Hematopoietic multipotent progenitor cell treated with erythropoietin and hydrocortisone succinate and interleukin-3 and kit ligand, for 4 days (in vitro differentiated cells): Measurements from ENCODE around the gene UNC119.

ENCODE experiments used
- DNase-seq: peaks from one replicate; pipeline ENCODE4 v3.0.0-alpha.2; 2015

UNC119 gene

DNA sequence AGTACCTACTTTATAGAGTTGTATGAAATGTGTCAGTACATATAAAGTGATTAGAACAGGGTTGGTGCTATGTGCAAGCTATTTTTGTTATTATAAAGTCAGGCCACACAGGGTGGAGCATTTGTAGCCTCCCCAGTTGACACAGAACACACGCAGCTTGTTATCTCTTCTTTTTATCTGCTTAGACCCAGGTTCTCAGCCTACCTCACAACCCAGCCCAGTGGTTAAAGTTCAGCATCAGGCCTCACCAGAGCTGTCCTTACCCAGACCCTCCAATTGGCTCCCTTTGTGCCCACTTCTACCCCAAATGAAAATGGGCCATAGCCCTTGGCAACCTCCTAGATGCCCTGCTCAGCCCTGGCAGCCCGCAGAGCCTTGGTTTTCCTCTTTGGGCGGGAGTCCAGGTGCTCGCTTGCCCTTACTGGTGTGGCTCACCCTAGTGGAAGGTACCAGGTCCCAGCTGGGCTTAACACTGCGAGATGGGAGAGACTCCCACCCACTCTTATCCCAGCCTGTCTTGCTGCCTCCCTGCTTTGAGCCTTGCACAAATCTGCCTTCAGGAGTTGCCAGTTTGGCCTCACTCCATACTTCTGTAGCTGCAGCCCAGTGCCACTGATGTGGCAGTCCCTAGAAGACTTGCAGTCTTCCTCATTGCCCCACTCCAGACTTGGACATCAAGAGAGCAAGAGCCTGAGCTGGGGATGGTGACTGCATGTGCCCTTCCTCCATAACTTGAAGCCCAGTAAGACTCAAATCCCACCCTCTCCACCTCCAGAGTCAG lies 20.0 kb upstream of the UNC119 start:
- DNase-seq = peak; percentile 40

DNA sequence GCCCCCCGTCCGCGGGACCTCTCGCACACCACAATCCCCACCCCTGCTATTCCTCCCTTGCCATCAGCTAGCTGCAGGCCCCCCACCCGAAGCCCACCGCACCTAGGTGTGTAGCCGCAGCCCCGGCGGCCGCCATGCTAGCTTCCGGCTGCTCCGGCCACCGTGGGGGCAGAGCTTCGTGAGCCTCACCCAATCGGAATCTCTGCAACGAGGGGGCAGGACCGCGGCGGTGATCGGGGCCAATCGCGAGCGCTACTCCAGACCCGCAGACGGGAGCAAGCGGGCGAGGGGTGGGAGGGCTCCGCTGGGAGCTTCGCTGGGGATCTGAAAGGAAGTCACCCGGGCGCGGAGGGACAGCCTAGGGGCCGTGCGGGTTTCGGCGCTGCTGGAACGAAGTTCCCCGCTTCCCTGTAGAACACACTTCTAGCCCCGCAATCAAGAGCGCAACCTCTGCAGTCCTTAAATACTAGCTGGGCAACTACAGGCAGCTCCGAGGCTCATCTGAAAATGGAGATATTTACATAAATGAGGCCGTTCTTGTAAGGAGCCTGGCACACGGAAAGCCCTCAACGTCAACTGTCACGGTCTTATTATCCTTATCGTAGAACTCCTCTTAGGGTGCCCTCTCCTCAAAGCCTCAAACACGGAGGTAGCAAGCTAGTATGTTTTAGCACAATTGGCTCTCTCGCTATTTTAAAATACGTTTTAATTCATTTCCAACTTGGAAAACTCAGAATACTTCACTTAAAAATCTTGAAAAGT lies 19.1 kb upstream of the UNC119 start, which contains the start of gene PIGS:
Gene PIGS, minus strand, starts transcription at position 164 of the 762 bp plus-strand sequence. Its CDS starts 28 bp downstream, at position 136.
- peak; percentile 98 for DNase-seq

DNA sequence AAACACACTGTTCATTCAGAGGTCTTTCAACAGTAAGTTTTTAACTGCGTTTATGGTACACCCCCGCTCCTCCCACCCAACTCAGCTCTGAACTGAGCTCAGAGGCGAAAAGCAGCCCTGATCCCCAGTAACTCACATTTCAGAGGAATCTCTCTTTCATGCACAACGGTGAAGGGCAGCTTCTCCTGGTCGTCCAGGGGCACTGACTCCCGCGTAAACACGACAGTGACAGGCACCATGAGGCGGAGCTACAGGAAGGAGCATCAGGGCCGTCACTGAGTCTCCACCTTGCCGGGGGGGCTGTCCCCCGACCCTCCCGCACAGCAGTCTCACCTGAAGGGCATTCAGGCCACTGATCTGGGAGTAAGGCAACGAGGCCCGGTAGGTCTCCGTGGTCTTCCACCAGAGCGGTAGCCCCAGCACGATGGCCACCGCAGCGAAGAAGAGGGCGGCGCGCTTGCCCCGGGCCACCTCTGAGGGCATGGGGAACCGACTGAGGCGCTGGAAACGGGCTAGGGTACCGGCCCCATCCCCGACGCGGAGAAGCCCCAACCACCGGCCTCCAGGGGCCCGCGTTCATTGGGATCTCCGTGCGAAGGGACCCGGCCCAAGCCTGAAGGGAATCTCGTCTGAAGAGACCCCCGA lies 18.4 kb upstream of the UNC119 start:
- DNase-seq = peak; percentile 73

DNA sequence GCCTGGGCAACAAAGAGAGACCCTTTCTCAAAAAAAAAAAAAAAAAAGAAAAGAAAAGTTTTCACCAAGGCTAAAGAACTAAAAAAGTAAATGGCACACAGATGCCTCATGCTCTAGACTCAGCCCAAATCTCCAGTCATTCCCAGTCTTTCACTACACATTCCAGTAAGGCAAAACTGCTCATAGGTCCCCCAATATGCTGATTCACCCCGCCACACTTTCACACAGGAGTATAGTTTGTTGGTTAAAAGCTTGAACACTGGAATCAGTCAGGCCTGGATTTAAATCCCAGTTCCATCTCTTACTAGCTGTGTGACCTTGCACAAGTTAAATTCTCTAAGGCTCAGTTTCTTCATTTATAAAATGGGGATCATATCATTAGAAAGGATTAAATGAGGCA lies 17.0 kb upstream of the UNC119 start:
- no peak for DNase-seq

DNA sequence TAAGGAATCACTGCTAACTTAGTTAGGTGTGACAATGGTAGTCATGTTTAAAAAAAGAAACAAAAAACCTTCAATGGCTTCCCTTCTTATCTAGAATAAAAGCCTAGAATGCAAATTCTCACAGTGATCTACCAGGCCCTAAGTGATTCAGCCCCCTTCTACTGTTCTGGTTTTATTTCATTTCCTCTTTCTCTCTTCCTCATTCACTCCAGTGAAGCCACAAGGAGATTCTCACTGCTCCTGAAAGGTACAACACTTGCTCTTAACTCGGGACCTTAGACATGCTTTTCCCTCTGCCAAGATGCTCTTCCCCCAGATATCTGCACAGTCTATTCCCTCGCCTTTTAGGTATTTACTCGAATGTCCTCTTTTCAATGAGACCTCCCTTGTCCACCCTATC lies 15.2 kb upstream of the UNC119 start:
- DNase-seq = peak; percentile 70

DNA sequence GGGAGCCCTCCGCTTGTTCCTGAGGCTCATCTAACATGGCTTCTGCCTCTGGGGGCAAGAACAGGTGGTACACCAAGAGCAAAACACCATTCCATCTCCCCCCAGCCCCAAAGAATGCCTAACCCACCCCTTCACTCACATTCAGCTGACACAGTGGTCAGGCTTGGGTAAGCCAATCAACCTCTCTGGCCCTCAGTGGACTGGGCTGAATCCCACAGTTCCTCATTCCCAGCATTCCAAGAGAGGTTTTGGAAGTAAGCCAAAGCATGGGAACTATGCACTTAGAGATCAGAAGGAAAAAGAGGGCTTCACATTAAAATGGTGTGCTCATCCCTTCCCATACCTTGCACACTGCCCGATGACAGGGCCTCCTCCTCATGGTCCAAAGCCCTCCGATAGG lies 11.1 kb upstream of the UNC119 start:
- no peak for DNase-seq

DNA sequence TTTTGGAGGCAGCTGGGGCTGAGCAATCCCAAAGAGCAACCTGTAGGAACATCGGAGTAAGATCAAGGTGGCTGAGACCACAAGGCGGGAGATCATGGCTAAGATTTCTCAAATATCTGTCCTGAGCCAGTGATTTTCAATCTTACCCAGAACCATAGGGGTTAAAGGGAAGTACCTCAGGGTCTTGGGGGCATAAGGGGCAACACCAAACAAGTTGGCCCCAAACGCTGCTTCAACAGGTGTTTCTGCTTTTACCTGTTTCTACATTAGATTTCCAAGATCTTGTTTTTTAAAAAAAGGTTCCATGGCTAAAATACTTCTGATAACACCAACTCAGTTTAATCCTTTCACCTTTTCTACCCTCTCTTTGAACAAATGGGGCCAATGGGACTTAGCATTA lies 2.6 kb upstream of the UNC119 start:
- no peak for DNase-seq

DNA sequence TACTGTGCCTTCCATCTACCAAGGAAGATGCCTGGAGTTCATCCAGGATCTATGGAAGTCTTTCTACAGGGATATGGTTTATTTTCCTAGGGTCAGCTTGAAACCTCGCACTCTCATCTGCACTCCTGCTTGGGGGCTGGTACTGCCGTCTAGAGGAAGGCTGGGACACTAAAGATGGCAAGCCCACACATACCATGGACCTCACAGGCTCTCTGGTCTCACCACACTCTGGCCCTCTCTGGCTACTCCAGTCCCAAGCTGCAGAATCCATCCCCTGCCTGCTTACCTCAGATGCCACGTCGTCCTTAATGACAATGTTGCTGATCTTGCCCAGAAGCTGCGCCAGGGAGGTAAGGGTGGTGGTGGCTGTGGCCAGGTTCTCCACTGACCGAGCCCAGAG lies 2.1 kb upstream of the UNC119 start:
- DNase-seq = peak; percentile 41

DNA sequence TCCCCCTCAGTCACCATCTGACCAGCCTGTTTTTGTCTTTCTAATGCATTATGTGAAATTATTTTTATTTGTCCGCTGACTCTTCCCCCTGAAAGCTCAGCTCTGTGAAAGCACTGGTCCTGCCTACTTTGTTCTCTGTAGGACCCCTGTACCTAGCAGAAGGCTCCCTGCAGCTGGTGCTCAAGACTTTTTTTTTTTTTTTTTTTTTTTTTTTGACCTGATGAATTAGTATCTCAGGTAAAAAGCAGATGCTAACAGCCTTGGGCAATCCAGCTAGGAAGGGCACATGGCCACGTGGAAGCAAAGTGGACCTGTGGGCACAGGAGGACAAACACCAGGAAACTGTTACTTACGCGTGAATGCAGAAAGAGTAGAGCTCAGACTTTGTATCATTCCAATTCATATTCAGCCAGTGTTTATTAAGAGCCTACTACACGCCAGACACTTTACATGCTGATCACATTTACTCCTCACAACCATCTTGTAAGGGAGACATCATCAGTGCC lies 629 bp upstream of the UNC119 start:
- DNase-seq = no peak

DNA sequence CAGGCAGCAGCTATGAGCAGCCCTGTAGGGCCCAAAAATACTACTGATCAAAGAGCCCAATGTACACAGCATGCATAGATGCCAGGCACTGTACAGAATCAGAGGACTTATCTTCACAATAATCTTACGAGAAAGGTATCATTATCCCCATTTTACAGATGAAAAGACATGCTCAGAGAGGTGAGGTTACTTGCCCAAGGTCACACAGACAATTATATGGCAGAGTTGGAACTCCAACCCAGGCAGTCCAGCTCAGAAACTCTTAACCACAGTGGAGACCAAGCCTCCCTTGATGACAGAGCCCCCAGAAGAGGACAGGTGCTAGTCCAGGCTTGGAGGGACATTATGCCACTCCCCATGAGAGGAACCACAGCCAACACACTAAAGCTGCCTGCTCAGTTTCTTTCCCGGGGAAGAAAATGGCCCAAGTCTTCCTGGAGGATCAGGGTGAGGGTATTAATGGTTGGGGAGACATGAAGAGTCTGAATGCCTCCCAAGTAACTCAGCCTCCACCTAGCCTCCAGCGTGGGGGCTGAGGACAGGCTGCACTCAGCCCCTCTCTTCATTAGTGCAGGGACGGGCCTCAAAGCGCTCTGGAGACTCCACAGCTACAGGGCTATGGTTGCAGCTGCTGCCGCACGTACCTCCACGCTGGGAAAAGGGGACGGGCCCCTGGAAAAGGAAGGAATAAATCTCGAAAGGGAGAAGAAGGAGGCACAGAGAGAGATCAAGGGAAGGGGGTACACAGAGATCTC lies 826 bp downstream of the UNC119 start:
- peak; percentile 26 for DNase-seq

DNA sequence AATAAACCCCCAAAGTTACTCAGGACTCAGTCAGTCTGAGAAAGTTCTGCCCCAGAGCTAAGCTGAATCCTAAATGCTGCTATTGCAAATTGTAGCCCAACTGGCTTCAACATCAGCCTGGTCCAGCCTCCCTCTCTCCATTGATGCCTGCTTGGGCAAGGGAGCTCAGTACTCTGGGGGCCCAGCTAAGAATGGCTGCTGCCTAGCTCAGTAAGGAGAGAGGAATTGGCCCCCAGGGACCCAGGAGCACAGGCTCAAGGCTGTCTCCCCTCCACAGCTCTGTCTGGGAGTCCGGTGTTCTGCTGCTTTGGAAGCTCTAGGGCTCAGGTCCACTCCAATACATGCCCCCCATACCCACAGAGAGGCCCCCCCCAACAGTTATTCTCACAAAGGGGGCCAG lies 1.6 kb downstream of the UNC119 start:
- no peak for DNase-seq

DNA sequence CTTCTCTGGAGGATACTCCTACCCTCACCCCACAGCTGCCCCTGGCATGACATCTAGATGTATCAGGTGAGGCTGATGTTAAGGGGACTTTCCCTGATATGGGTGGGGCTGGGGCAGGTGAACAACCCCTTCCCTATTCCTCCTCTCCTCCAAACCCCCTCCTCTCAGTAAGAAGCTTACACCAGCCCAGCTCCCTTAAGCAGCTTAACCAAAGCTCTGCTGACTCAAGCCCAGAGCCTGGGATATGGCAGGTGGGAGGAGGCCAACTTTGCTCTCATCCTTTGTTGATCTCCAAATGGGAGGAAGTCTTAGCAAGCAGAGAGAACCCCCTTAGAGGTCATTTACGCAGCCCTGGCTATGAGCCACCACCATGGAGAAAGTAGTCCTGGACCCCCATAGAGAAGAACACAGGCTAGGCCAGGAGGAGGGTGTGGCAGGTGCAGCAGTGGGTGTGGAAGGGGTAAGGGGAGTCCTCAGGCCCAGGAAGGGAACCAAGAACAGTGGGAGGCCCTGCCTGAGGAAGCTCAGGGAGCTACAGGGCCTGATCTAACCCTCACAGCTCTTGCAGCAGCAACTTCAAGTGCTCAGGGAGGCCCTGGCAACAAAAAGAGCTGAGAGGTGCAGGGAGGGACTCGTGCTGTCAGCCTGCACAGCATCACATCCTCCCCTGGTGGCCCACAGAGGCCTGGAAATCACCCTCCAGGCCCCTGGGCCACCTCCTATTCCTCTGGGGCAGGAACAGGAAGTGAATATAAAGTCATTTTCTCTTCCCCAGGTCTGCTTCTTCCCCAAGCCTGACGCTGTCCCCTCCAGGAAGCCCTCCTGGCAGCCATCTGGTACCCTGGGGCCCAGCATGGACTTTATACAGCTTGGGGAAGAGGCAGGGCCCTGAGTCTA lies 2.9 kb downstream of the UNC119 start:
- DNase-seq = peak; percentile 33

DNA sequence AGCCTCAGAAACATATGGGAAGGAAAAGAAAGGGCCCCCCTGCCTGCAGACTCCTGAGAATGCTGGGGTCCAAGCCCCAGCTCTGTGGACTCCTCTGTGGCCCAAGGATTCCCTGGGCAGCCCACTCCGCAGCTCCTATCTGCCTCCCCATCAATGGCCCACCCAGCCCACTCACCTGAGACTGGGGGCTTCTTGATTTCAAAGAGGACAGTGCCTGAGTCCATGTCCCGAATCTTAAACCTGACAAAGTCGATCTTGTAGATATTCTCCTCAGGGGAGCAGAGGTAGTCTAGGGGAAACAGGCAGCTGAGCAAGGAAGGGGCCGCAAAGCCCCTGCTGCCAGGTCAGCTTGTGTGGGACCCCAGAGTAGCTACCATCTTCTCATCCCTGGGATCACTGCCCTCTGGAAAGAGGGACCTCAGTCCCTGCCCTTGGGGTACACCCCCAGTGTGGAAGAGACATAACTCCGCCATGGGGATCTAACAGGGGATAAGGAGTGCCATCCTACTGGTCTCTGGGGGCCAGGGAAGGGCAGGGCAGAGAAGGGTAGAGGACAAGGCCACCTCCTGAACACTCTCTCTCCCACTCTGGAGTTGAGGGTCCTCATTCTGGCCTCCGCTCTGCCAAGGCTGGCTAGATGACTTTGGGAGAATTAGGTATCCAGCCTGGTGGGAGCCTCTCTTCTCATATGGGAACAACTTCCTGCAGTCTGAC lies 3.9 kb downstream of the UNC119 start:
- no peak for DNase-seq

DNA sequence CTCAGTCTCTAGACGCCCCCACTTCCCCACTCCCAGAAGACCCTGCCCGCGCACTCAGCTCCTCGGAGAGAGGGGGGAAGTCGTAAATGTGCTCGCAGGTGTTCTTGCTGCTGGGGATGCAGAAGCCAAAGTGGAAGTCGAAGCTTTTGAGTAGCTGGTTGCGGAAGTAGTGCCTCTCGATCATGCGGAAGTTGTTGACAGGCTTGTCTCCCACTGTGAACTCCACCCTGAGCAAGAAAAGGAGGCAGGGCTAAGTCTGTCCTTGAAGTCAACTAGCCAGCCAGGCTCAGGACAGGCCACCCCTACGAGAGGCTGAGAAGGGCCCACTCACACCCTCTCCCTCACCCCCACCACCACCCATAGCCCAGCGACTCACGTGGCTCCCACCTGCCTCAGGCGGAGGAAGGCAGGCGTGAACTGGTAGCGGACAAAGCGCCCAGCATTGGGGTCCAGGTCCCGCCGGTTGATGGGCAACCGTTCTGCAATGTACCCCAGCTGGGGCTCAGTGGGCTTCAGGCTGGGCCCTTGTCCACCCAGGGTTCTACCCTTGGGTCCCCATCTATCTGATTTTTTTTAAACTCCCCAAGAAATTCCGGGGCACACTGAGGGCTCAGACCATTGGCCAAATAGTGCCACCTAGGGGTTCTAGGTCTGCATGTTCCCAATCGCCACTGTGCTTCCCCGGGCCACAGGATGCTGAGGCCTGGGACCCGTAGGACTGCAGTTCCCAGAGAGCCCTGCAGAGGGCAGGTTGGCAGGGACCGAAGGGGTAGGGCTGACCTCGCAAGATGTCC lies 4.6 kb downstream of the UNC119 start:
- DNase-seq = peak; percentile 93

DNA sequence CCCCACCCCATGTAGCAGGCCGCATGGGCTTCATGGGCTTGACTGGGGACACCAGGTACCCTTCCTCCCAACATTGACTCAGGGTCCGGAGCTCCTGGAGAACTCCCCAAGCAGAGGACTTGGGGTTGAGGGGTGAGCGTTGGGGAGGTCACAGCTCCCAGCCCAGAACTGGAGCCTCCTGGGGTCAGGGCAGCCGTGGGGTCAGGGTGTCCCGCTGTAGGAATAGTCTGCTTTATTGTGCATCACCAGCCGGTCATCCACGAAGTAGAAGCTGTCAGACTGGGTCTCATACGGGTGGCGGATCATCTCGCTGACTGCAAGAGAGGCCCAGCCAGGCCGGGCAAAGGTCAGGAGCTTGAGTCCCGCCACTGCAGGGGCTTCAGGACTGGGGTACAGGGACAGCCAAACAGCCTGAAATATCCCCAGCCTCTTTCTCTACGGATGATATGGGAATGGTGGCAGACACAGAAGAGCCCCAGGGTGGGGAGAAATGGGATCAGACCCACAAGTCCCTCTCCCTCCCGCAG lies 5.3 kb downstream of the UNC119 start:
- DNase-seq = no peak

DNA sequence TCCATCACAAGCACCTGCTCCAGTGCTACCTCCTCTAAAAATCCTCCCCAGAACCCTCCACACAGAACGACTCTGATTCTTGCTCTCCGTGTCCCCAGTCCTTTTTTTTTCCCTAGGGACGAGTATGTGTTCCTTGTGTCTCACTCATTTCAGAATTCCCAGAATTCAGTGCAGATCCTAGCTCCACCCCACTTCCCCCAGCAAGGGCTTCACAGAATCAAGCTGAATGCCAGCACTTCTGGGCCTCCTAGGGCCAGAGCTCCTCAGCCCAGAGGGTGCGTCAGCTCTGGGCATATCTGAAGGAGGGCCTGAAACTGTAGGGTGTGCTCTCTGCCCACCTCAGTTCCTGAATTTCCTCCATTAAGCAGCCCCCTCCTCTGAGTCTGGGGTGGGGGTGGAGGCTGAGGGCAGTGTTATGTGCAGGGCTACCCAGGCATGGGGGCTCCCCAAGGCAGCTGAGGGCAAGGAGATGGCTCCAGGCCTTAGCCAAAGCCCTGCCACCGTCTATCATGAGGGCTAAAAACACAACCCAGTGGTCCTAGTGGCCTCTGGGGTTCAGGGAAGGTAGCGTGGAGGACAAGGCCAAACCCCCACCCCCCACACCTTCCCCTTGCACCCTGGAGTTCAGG lies 6.5 kb downstream of the UNC119 start:
- no peak for DNase-seq

DNA sequence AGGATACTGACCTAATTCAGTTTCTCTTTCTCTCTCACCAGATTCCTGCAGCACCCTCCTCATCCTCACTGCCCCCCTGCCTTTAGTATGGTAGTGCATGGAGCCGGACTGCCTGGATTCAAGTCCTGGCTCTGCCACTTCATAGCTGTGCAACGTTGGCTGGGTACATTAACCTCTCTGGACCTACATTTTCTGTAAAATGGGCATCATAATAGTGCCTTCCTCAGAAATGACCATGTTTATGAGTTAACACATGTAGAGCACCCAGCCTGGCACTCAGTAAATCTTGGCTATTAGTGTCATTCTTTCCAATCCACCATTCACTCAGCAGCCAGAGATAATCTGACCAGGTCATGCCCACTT lies 7.3 kb downstream of the UNC119 start:
- no peak for DNase-seq

DNA sequence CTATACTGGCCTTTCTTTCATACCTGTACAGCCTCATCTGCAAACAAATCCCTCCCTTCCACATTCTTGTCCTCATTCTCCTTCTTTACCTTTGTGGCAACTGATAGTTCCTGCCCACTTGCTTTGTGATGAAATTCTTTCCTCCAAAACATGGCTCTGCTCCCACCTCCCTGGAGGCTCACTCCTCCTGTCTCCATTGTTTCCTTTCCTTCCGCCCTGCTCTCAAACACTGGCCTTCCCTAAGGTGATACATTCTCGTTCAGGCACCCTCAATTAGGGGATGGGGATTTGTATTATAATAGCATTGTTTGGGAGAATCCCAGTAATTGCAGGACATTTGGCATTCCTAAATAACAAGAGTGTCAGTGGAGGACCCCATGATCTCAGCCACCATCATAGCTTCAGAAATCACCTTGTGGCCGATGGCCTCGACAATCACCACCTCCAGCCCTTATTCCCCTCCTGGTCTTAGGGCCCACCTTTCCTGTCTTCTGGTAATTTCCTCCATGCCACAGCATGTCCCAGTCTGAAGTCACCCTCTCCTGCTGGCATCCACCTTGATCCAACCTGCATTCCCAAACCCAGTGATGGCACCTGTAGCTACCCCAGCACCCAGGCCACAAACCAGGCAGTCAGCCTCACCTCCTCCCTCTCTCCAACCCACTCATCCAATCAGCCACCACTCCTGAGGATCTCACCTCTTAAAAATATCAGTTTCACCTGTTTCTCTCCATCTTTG lies 7.9 kb downstream of the UNC119 start:
- no peak for DNase-seq

DNA sequence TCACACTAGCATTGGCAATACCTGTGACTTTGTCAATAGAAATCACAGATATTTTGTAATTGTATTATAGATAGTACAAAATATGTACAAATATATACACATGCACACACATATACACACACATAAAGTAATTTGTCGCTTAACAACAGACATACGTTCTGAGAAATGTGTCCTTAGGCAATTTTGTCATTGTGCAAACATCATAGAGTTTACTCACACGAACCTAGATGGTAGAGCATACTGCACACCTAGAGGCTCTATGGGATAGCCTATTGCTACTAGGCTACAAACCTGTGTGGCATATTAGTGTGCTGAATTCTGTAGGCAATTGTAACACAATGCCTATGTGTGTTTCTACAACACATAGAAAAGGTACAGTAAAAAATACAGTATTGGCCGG lies 11.0 kb downstream of the UNC119 start:
- DNase-seq = no peak
